ENCODE results near the gene RPTN. TPM values are rescaled to one million over a fixed set of nuclear protein-coding genes. Genes with fewer than 3 reads are reported as not detected.

RPTN gene
- total RNA-seq, 1 donor from 2014 or later = 0.09 TPM

DNA sequence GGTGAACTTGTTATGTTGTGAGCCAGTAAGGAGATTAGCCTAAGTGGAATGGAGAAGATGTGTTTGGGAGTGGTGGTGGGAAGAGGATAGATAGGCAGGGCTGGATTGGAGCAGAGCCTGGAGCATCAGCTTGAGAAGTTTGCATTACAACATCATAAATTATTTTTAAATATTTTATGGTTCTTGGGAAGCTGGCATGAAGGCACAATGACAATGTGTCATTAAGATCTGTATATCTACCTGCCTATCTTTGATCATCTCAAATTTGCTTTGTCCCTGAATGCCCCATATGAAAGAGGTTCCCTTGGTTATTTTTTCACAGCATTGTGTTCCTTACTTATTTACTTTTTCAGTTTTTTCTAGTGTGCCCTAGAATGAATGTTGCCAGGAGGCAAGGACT lies 32.7 kb upstream of the RPTN start:
- TF ChIP-seq EZH2 (IDR thresholded peaks at IDR 0.05; ENCODE audit: insufficient read depth, low read length) = no peak
- TF ChIP-seq, protein P1, sequence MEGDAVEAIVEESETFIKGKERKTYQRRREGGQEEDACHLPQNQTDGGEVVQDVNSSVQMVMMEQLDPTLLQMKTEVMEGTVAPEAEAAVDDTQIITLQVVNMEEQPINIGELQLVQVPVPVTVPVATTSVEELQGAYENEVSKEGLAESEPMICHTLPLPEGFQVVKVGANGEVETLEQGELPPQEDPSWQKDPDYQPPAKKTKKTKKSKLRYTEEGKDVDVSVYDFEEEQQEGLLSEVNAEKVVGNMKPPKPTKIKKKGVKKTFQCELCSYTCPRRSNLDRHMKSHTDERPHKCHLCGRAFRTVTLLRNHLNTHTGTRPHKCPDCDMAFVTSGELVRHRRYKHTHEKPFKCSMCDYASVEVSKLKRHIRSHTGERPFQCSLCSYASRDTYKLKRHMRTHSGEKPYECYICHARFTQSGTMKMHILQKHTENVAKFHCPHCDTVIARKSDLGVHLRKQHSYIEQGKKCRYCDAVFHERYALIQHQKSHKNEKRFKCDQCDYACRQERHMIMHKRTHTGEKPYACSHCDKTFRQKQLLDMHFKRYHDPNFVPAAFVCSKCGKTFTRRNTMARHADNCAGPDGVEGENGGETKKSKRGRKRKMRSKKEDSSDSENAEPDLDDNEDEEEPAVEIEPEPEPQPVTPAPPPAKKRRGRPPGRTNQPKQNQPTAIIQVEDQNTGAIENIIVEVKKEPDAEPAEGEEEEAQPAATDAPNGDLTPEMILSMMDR (IDR thresholded peaks at IDR 0.05; ENCODE audit: insufficient read depth, low read depth, low read length) = no peak
- peaks cover 12% of the 10 kb centered on the region for H3K27me3 Mint-ChIP-seq (ENCODE audit: low read depth, unreplicated experiment)
- no peak overlapping the region for H3K27ac Mint-ChIP-seq (ENCODE audit: unreplicated experiment)
- H3K4me2 ChIP-seq (ENCODE audit: low read length) = no peak overlapping the region
- H4K20me1 ChIP-seq (ENCODE audit: insufficient read depth, low read length) = no peaks in the 10 kb centered on the region
- H3K27ac ChIP-seq (ENCODE audit: low read depth, low read length) = no peak overlapping the region
- H3K9ac ChIP-seq (ENCODE audit: low read length) = no peak overlapping the region
- peaks cover 2% of the 10 kb centered on the region for H3K36me3 Mint-ChIP-seq (ENCODE audit: low read depth, unreplicated experiment)
- H3K4me1 Mint-ChIP-seq (ENCODE audit: low read depth, unreplicated experiment) = peaks cover 6% of the 10 kb centered on the region
- no peaks in the 10 kb centered on the region for H3K9me3 ChIP-seq (ENCODE audit: insufficient read depth, low read depth, low read length)
- H3K4me3 Mint-ChIP-seq (ENCODE audit: unreplicated experiment) = no peak overlapping the region
- H3K4me1 ChIP-seq (ENCODE audit: insufficient read depth, low read length) = no peaks in the 10 kb centered on the region
- no peak overlapping the region for H2AFZ ChIP-seq (ENCODE audit: low read depth, low read length)
- FAIRE-seq = no peak
- DNase-seq (ENCODE audit: low read depth) = no peak
- H3K36me3 ChIP-seq (ENCODE audit: insufficient read depth, low read length) = no peaks in the 10 kb centered on the region
- no peak overlapping the region for H3K4me3 ChIP-seq (ENCODE audit: insufficient read depth, low read depth, low read length)
- H3K9me3 Mint-ChIP-seq (ENCODE audit: unreplicated experiment) = peaks cover 3% of the 10 kb centered on the region
- no peaks in the 10 kb centered on the region for H3K79me2 ChIP-seq (ENCODE audit: insufficient read depth, low read length)
- H3K27me3 ChIP-seq (ENCODE audit: insufficient read depth, low read length) = peaks cover 4% of the 10 kb centered on the region

DNA sequence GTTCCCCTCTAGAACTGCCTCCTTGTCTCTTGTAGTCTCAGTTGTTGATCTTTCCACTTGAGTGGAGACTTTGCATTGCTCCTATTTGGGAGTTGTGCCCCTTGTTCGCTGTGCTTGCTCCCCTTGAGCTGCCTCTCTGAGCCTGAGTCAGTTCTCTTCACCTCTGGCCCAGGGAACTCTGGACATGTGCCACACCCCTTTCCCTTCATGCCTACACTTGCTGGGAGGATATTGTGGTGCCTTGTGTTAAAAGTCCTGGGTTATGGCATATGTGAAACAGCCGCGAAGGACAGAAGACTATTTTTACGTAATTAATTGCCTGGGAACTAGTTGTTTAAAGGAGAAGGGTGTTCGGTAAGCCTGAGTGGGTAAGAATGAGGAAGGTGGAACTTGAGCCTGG lies 32.2 kb upstream of the RPTN start:
- Histone ChIP-seq H4K20me1 (ENCODE audit: insufficient read depth, low read length) (no peaks in the 10 kb centered on the region), H3K79me2 (ENCODE audit: insufficient read depth, low read length) (no peaks in the 10 kb centered on the region), H3K4me1 (ENCODE audit: insufficient read depth, low read length) (no peaks in the 10 kb centered on the region), H3K9ac (ENCODE audit: low read length) (no peak overlapping the region), H3K4me2 (ENCODE audit: low read length) (no peak overlapping the region), H3K36me3 (ENCODE audit: insufficient read depth, low read length) (no peaks in the 10 kb centered on the region), H3K9me3 (ENCODE audit: insufficient read depth, low read depth, low read length) (no peaks in the 10 kb centered on the region), H2AFZ (ENCODE audit: low read depth, low read length) (no peak overlapping the region), H3K27ac (ENCODE audit: low read depth, low read length) (no peak overlapping the region), H3K4me3 (ENCODE audit: insufficient read depth, low read depth, low read length) (no peak overlapping the region), H3K27me3 (ENCODE audit: insufficient read depth, low read length) (peaks cover 4% of the 10 kb centered on the region)
- DNase-seq (ENCODE audit: low read depth) = no peak
- Mint-ChIP-seq H3K4me1 (ENCODE audit: low read depth, unreplicated experiment) (peaks cover 7% of the 10 kb centered on the region), H3K4me3 (ENCODE audit: unreplicated experiment) (no peak overlapping the region), H3K9me3 (ENCODE audit: unreplicated experiment) (peaks cover 3% of the 10 kb centered on the region), H3K27ac (ENCODE audit: unreplicated experiment) (no peak overlapping the region), H3K36me3 (ENCODE audit: low read depth, unreplicated experiment) (peaks cover 2% of the 10 kb centered on the region), H3K27me3 (ENCODE audit: low read depth, unreplicated experiment) (peaks cover 12% of the 10 kb centered on the region)
- TF ChIP-seq EZH2 (IDR thresholded peaks at IDR 0.05; ENCODE audit: insufficient read depth, low read length) = no peak
- TF ChIP-seq, protein P1 (IDR thresholded peaks at IDR 0.05; ENCODE audit: insufficient read depth, low read depth, low read length) = no peak
- no peak for FAIRE-seq

DNA sequence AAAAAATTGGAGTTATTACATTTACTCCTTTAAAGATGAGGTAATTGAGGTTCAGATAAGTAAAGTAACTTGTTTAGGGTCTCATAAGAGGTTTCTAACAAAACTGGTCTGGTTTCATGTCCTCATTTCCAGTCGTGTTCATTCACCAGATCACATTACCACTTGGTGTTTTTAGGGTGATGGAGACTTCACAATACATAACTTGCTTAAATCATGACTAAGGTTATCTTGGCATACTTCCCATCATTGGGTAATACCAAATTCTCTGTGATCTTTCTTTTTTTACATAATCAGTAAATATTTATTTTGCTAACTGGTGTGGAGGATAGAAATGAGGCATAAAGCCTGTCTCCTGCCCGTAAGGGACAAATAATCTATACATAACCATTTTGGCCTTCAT lies 31.6 kb upstream of the RPTN start:
- H3K36me3 ChIP-seq (ENCODE audit: insufficient read depth, low read length) = no peaks in the 10 kb centered on the region
- H3K79me2 ChIP-seq (ENCODE audit: insufficient read depth, low read length) = no peaks in the 10 kb centered on the region
- no peak overlapping the region for H3K4me3 Mint-ChIP-seq (ENCODE audit: unreplicated experiment)
- no peak overlapping the region for H3K9ac ChIP-seq (ENCODE audit: low read length)
- no peaks in the 10 kb centered on the region for H3K4me1 ChIP-seq (ENCODE audit: insufficient read depth, low read length)
- TF ChIP-seq, protein P1 (IDR thresholded peaks at IDR 0.05; ENCODE audit: insufficient read depth, low read depth, low read length) = no peak
- no peak for TF ChIP-seq EZH2 (IDR thresholded peaks at IDR 0.05; ENCODE audit: insufficient read depth, low read length)
- H3K27me3 Mint-ChIP-seq (ENCODE audit: low read depth, unreplicated experiment) = peaks cover 12% of the 10 kb centered on the region
- H3K36me3 Mint-ChIP-seq (ENCODE audit: low read depth, unreplicated experiment) = peaks cover under 1% of the 10 kb centered on the region
- peaks cover 4% of the 10 kb centered on the region for H3K27me3 ChIP-seq (ENCODE audit: insufficient read depth, low read length)
- no peak overlapping the region for H3K4me2 ChIP-seq (ENCODE audit: low read length)
- DNase-seq (ENCODE audit: low read depth) (peak; percentile 14), FAIRE-seq (no peak)
- H2AFZ ChIP-seq (ENCODE audit: low read depth, low read length) = no peak overlapping the region
- H3K9me3 ChIP-seq (ENCODE audit: insufficient read depth, low read depth, low read length) = no peaks in the 10 kb centered on the region
- peaks cover 12% of the 10 kb centered on the region for H3K4me1 Mint-ChIP-seq (ENCODE audit: low read depth, unreplicated experiment)
- no peaks in the 10 kb centered on the region for H4K20me1 ChIP-seq (ENCODE audit: insufficient read depth, low read length)
- H3K9me3 Mint-ChIP-seq (ENCODE audit: unreplicated experiment) = peaks cover 1% of the 10 kb centered on the region
- H3K4me3 ChIP-seq (ENCODE audit: insufficient read depth, low read depth, low read length) = no peak overlapping the region
- no peak overlapping the region for H3K27ac ChIP-seq (ENCODE audit: low read depth, low read length)
- no peak overlapping the region for H3K27ac Mint-ChIP-seq (ENCODE audit: unreplicated experiment)
